Stimulated activated CD8-positive, alpha-beta memory T cell treated with anti-CD3 and anti-CD28 coated beads, Interleukin-4, amount 100 ng/mL, for 24 hours (primary cell): ENCODE measurements around the gene WWOX.

Experiments used
- DNase-seq: peaks from one replicate; pipeline ENCODE4 v3.0.0-alpha.2; 2020; ENCODE audit warnings: low read depth

WWOX gene

GRCh38 chr16:78300469-78300868 lies 201.0 kb downstream of the WWOX start:
- no peak for DNase-seq

DNA sequence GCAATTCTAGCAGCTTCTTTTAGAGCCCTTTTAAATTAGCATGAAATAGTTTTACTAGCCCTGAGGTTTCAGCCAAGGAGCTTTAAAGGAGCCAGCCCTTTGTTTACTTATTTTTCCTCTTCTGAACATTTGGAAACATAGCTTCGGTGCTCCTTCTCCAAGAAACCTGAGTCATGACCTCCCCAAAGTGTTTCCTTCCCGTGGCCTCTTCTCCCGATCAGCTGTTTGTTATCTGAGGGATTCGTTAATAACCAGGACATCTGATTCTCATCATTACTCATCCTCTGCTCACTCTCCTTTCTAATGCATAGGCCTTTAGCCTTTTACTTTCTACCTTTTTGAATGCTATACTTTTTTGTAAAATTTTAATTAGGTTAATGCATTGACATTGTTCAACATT lies 204.5 kb downstream of the WWOX start:
- DNase-seq: no peak

DNA sequence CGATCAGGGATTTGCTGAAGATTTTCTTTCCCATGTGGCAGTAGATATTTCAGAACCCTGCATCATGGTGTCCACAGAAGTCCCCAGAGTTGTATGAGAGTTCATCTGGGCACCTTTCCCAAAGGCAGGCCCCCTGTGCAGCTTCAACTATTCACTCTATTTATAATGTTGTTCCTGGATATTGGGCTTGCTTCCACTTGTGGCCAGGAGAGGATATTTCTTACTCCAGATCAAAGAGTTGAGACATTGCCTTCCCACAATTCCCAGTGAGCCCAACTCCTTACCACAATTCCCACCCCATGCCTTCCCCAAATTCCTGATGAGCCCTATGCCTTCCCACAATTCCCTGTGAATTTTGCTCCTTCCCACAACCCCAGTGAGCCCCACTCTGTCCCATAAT lies 206.9 kb downstream of the WWOX start:
- no peak for DNase-seq

GRCh38 chr16:78307824-78308528 lies 208.5 kb downstream of the WWOX start:
- no peak for DNase-seq

GRCh38 chr16:78309763-78310162 lies 210.3 kb downstream of the WWOX start:
- no peak for DNase-seq

DNA sequence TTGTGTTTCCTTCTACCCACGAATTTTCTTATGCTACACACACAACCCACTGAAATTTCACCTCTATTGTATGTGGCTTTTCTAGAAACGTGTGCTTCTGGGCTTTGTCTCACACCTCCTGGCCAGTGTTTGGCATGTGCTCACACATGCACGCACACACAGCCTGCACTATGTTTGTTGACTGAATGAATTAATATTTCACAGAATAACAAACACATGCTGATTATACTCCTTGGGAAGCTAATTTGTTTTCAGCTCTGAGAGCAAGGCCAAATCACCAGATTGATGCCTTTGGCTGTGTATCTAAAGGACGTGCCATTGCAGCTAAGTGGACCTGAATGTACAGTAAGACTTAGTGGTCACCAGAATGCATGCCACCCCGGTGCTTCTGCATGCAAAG lies 210.7 kb downstream of the WWOX start:
- no peak for DNase-seq

DNA sequence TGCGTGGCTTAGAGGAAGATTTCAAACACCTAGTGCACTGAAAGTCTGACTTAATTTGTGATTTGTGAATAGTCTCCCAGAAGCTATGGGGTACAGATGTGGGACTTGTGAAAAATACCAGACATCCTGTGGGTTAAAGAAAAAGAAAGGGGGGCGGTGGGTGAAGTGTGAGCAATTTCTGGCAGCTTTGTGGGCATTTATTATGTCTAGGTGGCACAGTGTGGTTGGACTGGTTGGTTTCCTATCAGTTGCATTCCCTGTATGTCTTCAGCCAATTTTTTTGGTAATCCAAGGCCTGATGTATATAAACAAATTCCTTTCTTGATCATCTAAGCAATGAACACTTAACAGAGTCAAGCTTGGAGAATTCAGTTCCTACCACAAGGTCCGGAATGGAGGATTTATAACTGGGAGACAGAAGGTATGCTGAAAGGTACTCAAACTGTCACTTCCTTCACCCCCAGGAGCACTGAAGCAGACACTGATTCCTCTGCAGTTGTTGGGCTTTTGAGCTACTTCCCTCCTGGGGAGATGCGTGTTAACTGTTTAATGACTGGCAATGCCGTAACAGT lies 211.6 kb downstream of the WWOX start:
- no peak for DNase-seq

- no peak for DNase-seq
These were observed 212.4 kb downstream of the WWOX start for GRCh38 chr16:78311831-78312230.

DNA sequence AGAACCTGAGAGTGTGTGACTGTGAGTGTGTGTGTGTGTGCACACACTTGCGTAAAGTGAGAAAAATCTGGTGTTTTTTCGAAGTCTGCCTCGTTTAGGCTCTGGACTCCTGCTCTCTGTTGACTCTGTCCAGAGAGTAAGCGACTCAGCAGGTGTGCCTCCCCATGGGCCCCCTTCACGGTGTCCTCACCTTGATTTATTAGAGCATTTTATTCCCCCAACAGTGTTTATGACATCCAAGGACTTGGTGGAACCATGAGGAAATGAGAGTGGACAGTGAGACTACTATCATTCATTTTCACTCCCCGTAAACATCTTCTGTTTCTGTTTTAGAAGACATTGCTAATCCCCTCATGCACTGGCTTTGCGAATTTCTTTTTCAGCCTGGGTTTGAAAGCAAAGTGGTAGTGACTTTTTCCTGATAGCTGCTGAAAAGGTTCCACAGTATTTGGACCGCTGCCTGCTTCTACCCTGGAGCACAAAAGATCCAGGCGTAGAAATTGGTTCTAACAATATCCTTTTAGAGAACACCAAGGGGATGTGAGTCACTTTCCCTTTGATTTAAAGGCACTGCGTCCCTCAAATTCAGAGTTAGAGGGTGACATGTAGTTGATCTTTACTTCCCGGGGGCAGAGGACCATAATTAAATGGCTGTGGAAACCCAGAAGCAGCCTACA lies 218.2 kb downstream of the WWOX start:
- no peak for DNase-seq

GRCh38 chr16:78321620-78322360 lies 222.3 kb downstream of the WWOX start:
- DNase-seq: no peak

DNA sequence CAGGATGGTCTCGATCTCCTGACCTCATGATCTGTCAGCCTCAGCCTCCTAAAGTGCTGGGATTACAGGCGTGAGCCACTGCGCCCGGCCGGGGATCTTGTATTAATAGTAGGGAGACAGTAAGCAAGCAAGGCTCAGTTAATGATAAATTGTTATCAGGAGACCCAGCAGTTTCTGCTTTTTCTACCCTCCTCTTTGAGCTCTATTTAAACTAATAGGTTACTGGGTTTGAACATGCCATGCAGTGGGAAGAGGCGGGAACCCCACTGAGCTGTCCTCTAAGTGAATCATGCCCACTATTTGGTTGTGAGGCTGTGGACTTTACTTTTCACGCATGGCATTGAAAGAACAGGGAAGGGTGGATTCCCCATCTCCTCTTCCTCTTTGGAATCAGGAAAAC lies 223.9 kb downstream of the WWOX start:
- DNase-seq: no peak

DNA sequence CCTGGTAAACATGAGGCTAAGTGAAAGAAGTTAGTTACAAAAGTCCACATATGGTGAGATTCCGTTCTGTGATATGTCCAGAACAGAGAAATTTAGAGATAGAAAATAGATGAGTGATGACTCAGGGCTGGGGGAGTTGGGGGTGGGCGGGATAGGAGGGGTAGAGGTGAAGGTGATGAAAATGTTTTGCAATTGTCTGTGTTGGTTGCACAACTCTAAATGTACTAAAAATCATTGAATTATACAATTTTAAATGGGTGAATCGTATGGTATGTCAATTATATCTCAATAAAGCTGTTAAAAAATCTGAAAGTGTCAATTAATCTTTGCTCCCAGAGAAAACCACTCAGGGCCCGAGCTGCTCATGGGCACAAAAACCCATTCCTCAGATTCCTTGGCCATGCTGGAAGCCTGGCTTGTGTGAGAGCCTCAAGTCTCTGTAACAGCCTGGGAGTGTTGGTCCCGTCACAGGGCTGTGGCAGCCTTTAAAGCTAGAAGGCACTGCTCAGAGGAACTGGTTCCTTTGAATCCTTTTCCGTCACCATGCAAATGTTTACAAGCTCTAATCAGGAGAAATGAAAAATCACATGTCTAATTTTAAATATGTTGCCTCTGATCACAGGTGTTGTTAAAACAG lies 225.3 kb downstream of the WWOX start:
- DNase-seq: no peak

GRCh38 chr16:78325468-78326352 lies 226.3 kb downstream of the WWOX start:
- DNase-seq: no peak

DNA sequence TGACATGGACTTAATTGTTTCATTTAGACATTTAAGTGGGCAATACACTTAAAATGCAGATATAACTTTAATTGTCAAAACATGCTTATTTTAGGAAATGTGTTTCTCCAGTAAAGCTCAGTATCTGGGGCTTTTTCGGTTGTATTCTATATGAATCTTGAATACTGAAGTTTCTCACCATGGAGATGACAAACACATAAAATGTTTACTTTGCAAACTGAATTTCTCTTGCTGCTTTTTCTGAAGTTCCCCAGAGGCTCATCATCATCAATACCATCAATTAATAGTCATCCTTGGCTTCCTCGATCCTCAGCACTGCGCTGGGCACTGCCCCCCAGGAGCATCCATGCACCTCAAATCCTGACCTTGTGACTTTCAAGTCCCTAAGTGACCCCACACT lies 227.3 kb downstream of the WWOX start:
- DNase-seq: no peak

GRCh38 chr16:78331731-78332130 lies 232.3 kb downstream of the WWOX start:
- DNase-seq: no peak

DNA sequence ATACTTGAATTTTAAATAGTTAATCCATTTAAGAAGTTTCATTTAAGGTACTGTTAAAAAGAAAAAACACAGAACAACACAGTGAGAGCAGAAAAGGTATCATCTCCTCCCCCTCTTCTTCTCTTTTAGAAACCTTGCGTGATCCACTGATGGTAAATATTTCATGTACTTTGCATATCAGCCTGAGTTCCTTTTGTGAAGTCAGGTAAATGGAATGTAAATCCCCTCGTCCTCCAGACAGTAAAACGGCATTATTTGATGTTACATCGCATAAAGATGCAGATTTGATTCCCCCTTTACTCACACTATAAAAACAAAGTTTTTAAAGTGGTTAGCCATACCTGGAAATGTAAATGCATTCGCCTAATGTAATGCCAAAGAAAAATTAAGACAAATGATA lies 234.4 kb downstream of the WWOX start:
- no peak for DNase-seq

DNA sequence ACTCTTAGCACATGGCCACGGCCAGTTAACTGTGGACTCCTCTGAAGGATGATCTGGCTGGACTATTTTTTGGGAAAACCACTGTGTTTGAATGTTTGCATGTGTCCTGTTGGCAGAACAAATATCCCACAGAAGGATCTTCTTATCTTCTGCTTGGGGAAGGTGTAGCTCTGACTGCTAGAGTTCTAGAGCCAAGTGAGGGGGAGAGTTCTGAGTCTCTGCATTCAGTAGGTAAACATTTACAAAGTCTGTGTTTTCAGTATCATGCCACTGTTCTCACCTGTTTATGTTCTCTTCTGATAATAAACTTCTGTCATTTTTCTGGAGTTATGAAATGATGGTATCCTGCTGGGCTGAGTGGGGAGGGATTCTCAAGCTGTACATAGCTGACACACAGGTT lies 241.1 kb downstream of the WWOX start:
- no peak for DNase-seq

GRCh38 chr16:78348068-78348467 lies 248.6 kb downstream of the WWOX start:
- DNase-seq: no peak

- no peak for DNase-seq
These were observed 249.4 kb downstream of the WWOX start for GRCh38 chr16:78348886-78349285.

DNA sequence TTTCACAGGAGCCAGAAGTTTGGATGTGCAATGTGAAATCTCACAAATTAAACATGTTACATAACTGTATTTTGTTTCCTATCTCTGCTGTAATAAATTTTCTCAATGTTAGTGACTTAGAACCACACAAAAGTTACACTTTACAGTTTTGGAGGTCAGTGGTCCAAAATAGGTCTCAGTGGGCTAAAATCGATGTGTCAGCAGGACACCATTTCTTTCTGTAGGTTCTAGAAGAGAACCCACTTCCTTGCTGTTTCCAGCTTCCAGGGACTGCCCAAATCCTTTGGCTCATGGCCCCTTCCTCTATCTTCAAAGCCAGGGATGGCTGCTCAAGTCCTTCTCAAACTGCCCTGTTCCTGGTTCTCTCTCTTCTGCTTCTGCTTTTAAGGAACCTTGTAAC lies 252.7 kb downstream of the WWOX start:
- DNase-seq: no peak

- DNase-seq: no peak
These were observed 254.3 kb downstream of the WWOX start for GRCh38 chr16:78353640-78354275.
